ENCODE measurements around the gene UTF1.
A peak's percentile ranks its signal among the peaks of the same experiment; 100 is the strongest.

UTF1 gene

GRCh38 chr10:133271521-133272300, 41.7 kb downstream of the UTF1 start:
- Histone ChIP-seq H3K27ac (ENCODE audit: low read depth, low read length) (no peak overlapping the region), H3K4me1 (ENCODE audit: control insufficient read depth, insufficient read depth, low read length) (no peaks in the 10 kb centered on the region), H3K36me3 (ENCODE audit: control insufficient read depth, insufficient read depth, low read length) (no peaks in the 10 kb centered on the region), H3K27me3 (ENCODE audit: control insufficient read depth, insufficient read depth, low read length) (peaks cover 11% of the 10 kb centered on the region), H3K9ac (ENCODE audit: low read length) (no peak overlapping the region), H3K4me3 (ENCODE audit: low read length) (no peak overlapping the region)

GRCh38 chr10:133272301-133272963, 42.4 kb downstream of the UTF1 start:
- H3K4me3 ChIP-seq (ENCODE audit: low read length) = no peak overlapping the region
- peaks cover 11% of the 10 kb centered on the region for H3K27me3 ChIP-seq (ENCODE audit: control insufficient read depth, insufficient read depth, low read length)
- no peak overlapping the region for H3K27ac ChIP-seq (ENCODE audit: low read depth, low read length)
- no peak overlapping the region for H3K9ac ChIP-seq (ENCODE audit: low read length)
- H3K36me3 ChIP-seq (ENCODE audit: control insufficient read depth, insufficient read depth, low read length) = no peaks in the 10 kb centered on the region
- no peaks in the 10 kb centered on the region for H3K4me1 ChIP-seq (ENCODE audit: control insufficient read depth, insufficient read depth, low read length)

GRCh38 chr10:133272964-133273420, 43.0 kb downstream of the UTF1 start:
- no peaks in the 10 kb centered on the region for H3K36me3 ChIP-seq (ENCODE audit: control insufficient read depth, insufficient read depth, low read length)
- no peaks in the 10 kb centered on the region for H3K4me1 ChIP-seq (ENCODE audit: control insufficient read depth, insufficient read depth, low read length)
- H3K27ac ChIP-seq (ENCODE audit: low read depth, low read length) = no peak overlapping the region
- H3K9ac ChIP-seq (ENCODE audit: low read length) = no peak overlapping the region
- H3K27me3 ChIP-seq (ENCODE audit: control insufficient read depth, insufficient read depth, low read length) = peaks cover 11% of the 10 kb centered on the region
- H3K4me3 ChIP-seq (ENCODE audit: low read length) = no peak overlapping the region

GRCh38 chr10:133273534-133274143, 43.6 kb downstream of the UTF1 start:
- Histone ChIP-seq H3K27ac (ENCODE audit: low read depth, low read length) (no peak overlapping the region), H3K4me1 (ENCODE audit: control insufficient read depth, insufficient read depth, low read length) (no peaks in the 10 kb centered on the region), H3K9ac (ENCODE audit: low read length) (no peak overlapping the region), H3K4me3 (ENCODE audit: low read length) (no peak overlapping the region), H3K36me3 (ENCODE audit: control insufficient read depth, insufficient read depth, low read length) (no peaks in the 10 kb centered on the region), H3K27me3 (ENCODE audit: control insufficient read depth, insufficient read depth, low read length) (peaks cover 11% of the 10 kb centered on the region)

GRCh38 chr10:133274751-133275683, 45.0 kb downstream of the UTF1 start:
- Histone ChIP-seq H3K36me3 (ENCODE audit: control insufficient read depth, insufficient read depth, low read length) (peaks cover under 1% of the 10 kb centered on the region), H3K4me3 (ENCODE audit: low read length) (peak overlapping the region; percentile 59), H3K27me3 (ENCODE audit: control insufficient read depth, insufficient read depth, low read length) (peaks cover 11% of the 10 kb centered on the region), H3K27ac (ENCODE audit: low read depth, low read length) (no peak overlapping the region), H3K9ac (ENCODE audit: low read length) (no peak overlapping the region), H3K4me1 (ENCODE audit: control insufficient read depth, insufficient read depth, low read length) (no peaks in the 10 kb centered on the region)

- Histone ChIP-seq H3K4me1 (ENCODE audit: control insufficient read depth, insufficient read depth, low read length) (no peaks in the 10 kb centered on the region), H3K9ac (ENCODE audit: low read length) (peak overlapping the region; percentile 56), H3K27me3 (ENCODE audit: control insufficient read depth, insufficient read depth, low read length) (peaks cover 11% of the 10 kb centered on the region), H3K27ac (ENCODE audit: low read depth, low read length) (no peak overlapping the region), H3K4me3 (ENCODE audit: low read length) (peak overlapping the region; percentile 59), H3K36me3 (ENCODE audit: control insufficient read depth, insufficient read depth, low read length) (peaks cover 5% of the 10 kb centered on the region)
These were observed 45.7 kb downstream of the UTF1 start for GRCh38 chr10:133275684-133276092.

GRCh38 chr10:133276100-133276434, 46.0 kb downstream of the UTF1 start:
- no peaks in the 10 kb centered on the region for H3K4me1 ChIP-seq (ENCODE audit: control insufficient read depth, insufficient read depth, low read length)
- H3K9ac ChIP-seq (ENCODE audit: low read length) = peak overlapping the region; percentile 56

GRCh38 chr10:133276435-133277201, 46.6 kb downstream of the UTF1 start, which contains the start of gene ADAM8:
TSS of gene ADAM8 (minus strand) at chr10:133276868. CDS start at chr10:133276817, 51 bp downstream.
- Histone ChIP-seq H3K36me3 (ENCODE audit: control insufficient read depth, insufficient read depth, low read length) (peaks cover 5% of the 10 kb centered on the region), H3K4me3 (ENCODE audit: low read length) (peak within 1 kb of the TSS; percentile 59), H3K9ac (ENCODE audit: low read length) (peak within 1 kb of the TSS; percentile 56), H3K27me3 (ENCODE audit: control insufficient read depth, insufficient read depth, low read length) (peaks cover 11% of the 10 kb centered on the region), H3K4me1 (ENCODE audit: control insufficient read depth, insufficient read depth, low read length) (no peaks in the 10 kb centered on the region), H3K27ac (ENCODE audit: low read depth, low read length) (no peak within 1 kb of the TSS)

More at GRCh38 chr10:133276100-133276434, 46.0 kb downstream of the UTF1 start:
- Histone ChIP-seq H3K4me3 (ENCODE audit: low read length) (peak overlapping the region; percentile 59), H3K27ac (ENCODE audit: low read depth, low read length) (no peak overlapping the region), H3K36me3 (ENCODE audit: control insufficient read depth, insufficient read depth, low read length) (peaks cover 5% of the 10 kb centered on the region), H3K27me3 (ENCODE audit: control insufficient read depth, insufficient read depth, low read length) (peaks cover 11% of the 10 kb centered on the region)

GRCh38 chr10:133277277-133277992, 47.4 kb downstream of the UTF1 start:
- H3K27ac ChIP-seq (ENCODE audit: low read depth, low read length) = no peak overlapping the region

GRCh38 chr10:133277993-133278576, 48.1 kb downstream of the UTF1 start:
- Histone ChIP-seq H3K4me1 (ENCODE audit: control insufficient read depth, insufficient read depth, low read length) (no peaks in the 10 kb centered on the region), H3K36me3 (ENCODE audit: control insufficient read depth, insufficient read depth, low read length) (peaks cover 5% of the 10 kb centered on the region), H3K9ac (ENCODE audit: low read length) (no peak overlapping the region)

More at GRCh38 chr10:133277277-133277992, 47.4 kb downstream of the UTF1 start:
- Histone ChIP-seq H3K4me1 (ENCODE audit: control insufficient read depth, insufficient read depth, low read length) (no peaks in the 10 kb centered on the region), H3K36me3 (ENCODE audit: control insufficient read depth, insufficient read depth, low read length) (peaks cover 5% of the 10 kb centered on the region), H3K27me3 (ENCODE audit: control insufficient read depth, insufficient read depth, low read length) (peaks cover 11% of the 10 kb centered on the region), H3K9ac (ENCODE audit: low read length) (no peak overlapping the region), H3K4me3 (ENCODE audit: low read length) (no peak overlapping the region)

More at GRCh38 chr10:133277993-133278576, 48.1 kb downstream of the UTF1 start:
- Histone ChIP-seq H3K4me3 (ENCODE audit: low read length) (no peak overlapping the region), H3K27ac (ENCODE audit: low read depth, low read length) (no peak overlapping the region), H3K27me3 (ENCODE audit: control insufficient read depth, insufficient read depth, low read length) (peaks cover 11% of the 10 kb centered on the region)

All from rectal smooth muscle tissue (tissue), 1 donor.